IPS-15b (cell line): Measurements from ENCODE around the gene IGSF21.
"Not testable (repeated sequence)": the region's sequence is repeated elsewhere in the genome, so short reads cannot be mapped to it uniquely, and the experiment has no call there.

ENCODE experiments used
- H3K27me3 ChIP-seq: one replicate; pipeline ENCODE4 v1.6.1; 2013; ENCODE audit warnings: low read length; ENCODE audit not compliant: control insufficient read depth, insufficient read depth
- H3K36me3 ChIP-seq: one replicate; pipeline ENCODE4 v1.6.1; 2013; ENCODE audit warnings: low read length; ENCODE audit not compliant: control insufficient read depth, insufficient read depth
- H3K4me1 ChIP-seq: one replicate; pipeline ENCODE4 v1.6.1; 2013; ENCODE audit warnings: mild to moderate bottlenecking, low read length; ENCODE audit not compliant: control insufficient read depth, insufficient read depth
- H3K4me3 ChIP-seq: one replicate; pipeline ENCODE4 v1.5.1; 2013; ENCODE audit warnings: low read depth, low read length
- H3K9ac ChIP-seq: one replicate; pipeline ENCODE4 v1.6.1; 2013; ENCODE audit warnings: low read depth, mild to moderate bottlenecking, low read length
- H3K9me3 ChIP-seq: one replicate; pipeline ENCODE4 v1.6.1; 2013; ENCODE audit warnings: mild to moderate bottlenecking, low read length; ENCODE audit not compliant: control insufficient read depth, insufficient read depth

Gene IGSF21

GRCh38 chr1:18352636-18353265, 245.2 kb downstream of the IGSF21 start:
- H3K4me3 ChIP-seq: no peak overlapping the region
- no peaks in the 10 kb centered on the region for H3K36me3 ChIP-seq
- H3K9ac ChIP-seq: no peak overlapping the region

GRCh38 chr1:18353528-18353927, 245.9 kb downstream of the IGSF21 start:
- no peaks in the 10 kb centered on the region for H3K36me3 ChIP-seq
- no peaks in the 10 kb centered on the region for H3K4me1 ChIP-seq
- H3K27me3 ChIP-seq: no peaks in the 10 kb centered on the region
- H3K4me3 ChIP-seq: no peak overlapping the region
- H3K9me3 ChIP-seq: no peaks in the 10 kb centered on the region
- no peak overlapping the region for H3K9ac ChIP-seq

More at GRCh38 chr1:18352636-18353265, 245.2 kb downstream of the IGSF21 start:
- no peaks in the 10 kb centered on the region for H3K4me1 ChIP-seq
- H3K27me3 ChIP-seq: no peaks in the 10 kb centered on the region
- no peaks in the 10 kb centered on the region for H3K9me3 ChIP-seq

- H3K36me3 ChIP-seq: no peaks in the 10 kb centered on the region
- no peaks in the 10 kb centered on the region for H3K27me3 ChIP-seq
- H3K4me1 ChIP-seq: no peaks in the 10 kb centered on the region
- H3K9ac ChIP-seq: no peak overlapping the region
- H3K9me3 ChIP-seq: no peaks in the 10 kb centered on the region
- no peak overlapping the region for H3K4me3 ChIP-seq
These were observed 246.4 kb downstream of the IGSF21 start for GRCh38 chr1:18353992-18354391.

GRCh38 chr1:18354612-18355011, 247.0 kb downstream of the IGSF21 start:
- H3K36me3 ChIP-seq: no peaks in the 10 kb centered on the region
- H3K27me3 ChIP-seq: no peaks in the 10 kb centered on the region
- no peak overlapping the region for H3K4me3 ChIP-seq
- no peaks in the 10 kb centered on the region for H3K4me1 ChIP-seq
- H3K9me3 ChIP-seq: no peaks in the 10 kb centered on the region
- no peak overlapping the region for H3K9ac ChIP-seq

GRCh38 chr1:18357622-18358230, 250.1 kb downstream of the IGSF21 start:
- Histone ChIP-seq H3K27me3 (no peaks in the 10 kb centered on the region), H3K9me3 (no peaks in the 10 kb centered on the region)

GRCh38 chr1:18358600-18358999, 251.0 kb downstream of the IGSF21 start:
- H3K27me3 ChIP-seq: no peaks in the 10 kb centered on the region
- no peak overlapping the region for H3K9ac ChIP-seq
- H3K36me3 ChIP-seq: no peaks in the 10 kb centered on the region
- no peaks in the 10 kb centered on the region for H3K4me1 ChIP-seq
- H3K4me3 ChIP-seq: no peak overlapping the region
- no peaks in the 10 kb centered on the region for H3K9me3 ChIP-seq

More at GRCh38 chr1:18357622-18358230, 250.1 kb downstream of the IGSF21 start:
- no peaks in the 10 kb centered on the region for H3K4me1 ChIP-seq
- H3K4me3 ChIP-seq: no peak overlapping the region
- H3K36me3 ChIP-seq: no peaks in the 10 kb centered on the region
- no peak overlapping the region for H3K9ac ChIP-seq

GRCh38 chr1:18360251-18360650, 252.7 kb downstream of the IGSF21 start:
- H3K36me3 ChIP-seq: no peaks in the 10 kb centered on the region
- H3K27me3 ChIP-seq: no peaks in the 10 kb centered on the region
- no peaks in the 10 kb centered on the region for H3K9me3 ChIP-seq
- no peaks in the 10 kb centered on the region for H3K4me1 ChIP-seq
- no peak overlapping the region for H3K9ac ChIP-seq
- no peak overlapping the region for H3K4me3 ChIP-seq

- H3K27me3 ChIP-seq: no peaks in the 10 kb centered on the region
- H3K4me1 ChIP-seq: no peaks in the 10 kb centered on the region
- no peaks in the 10 kb centered on the region for H3K9me3 ChIP-seq
- H3K4me3 ChIP-seq: no peak overlapping the region
- no peaks in the 10 kb centered on the region for H3K36me3 ChIP-seq
- H3K9ac ChIP-seq: no peak overlapping the region
These were observed 254.6 kb downstream of the IGSF21 start for GRCh38 chr1:18362150-18362549.

- Histone ChIP-seq H3K27me3 (no peaks in the 10 kb centered on the region), H3K9me3 (no peaks in the 10 kb centered on the region), H3K4me1 (no peaks in the 10 kb centered on the region)
These were observed 255.8 kb downstream of the IGSF21 start for GRCh38 chr1:18363436-18363835.

GRCh38 chr1:18365099-18365705, 257.6 kb downstream of the IGSF21 start:
- Histone ChIP-seq H3K9me3 (no peaks in the 10 kb centered on the region), H3K4me3 (no peak overlapping the region), H3K4me1 (no peaks in the 10 kb centered on the region), H3K27me3 (no peaks in the 10 kb centered on the region), H3K9ac (no peak overlapping the region), H3K36me3 (no peaks in the 10 kb centered on the region)

More at GRCh38 chr1:18363436-18363835, 255.8 kb downstream of the IGSF21 start:
- Histone ChIP-seq H3K4me3 (no peak overlapping the region), H3K9ac (no peak overlapping the region), H3K36me3 (no peaks in the 10 kb centered on the region)

- H3K4me1 ChIP-seq, H3K27me3 ChIP-seq: not testable (repeated sequence)
These were observed 264.9 kb downstream of the IGSF21 start for GRCh38 chr1:18372505-18372904.

GRCh38 chr1:18373151-18373550, 265.6 kb downstream of the IGSF21 start:
- H3K9me3 ChIP-seq: no peaks in the 10 kb centered on the region
- H3K9ac ChIP-seq: no peak overlapping the region
- H3K27me3 ChIP-seq: peaks cover 3% of the 10 kb centered on the region
- no peaks in the 10 kb centered on the region for H3K36me3 ChIP-seq
- H3K4me3 ChIP-seq: no peak overlapping the region
- H3K4me1 ChIP-seq: peaks cover 2% of the 10 kb centered on the region

More at GRCh38 chr1:18372505-18372904, 264.9 kb downstream of the IGSF21 start:
- H3K9ac ChIP-seq, H3K9me3 ChIP-seq, H3K36me3 ChIP-seq, H3K4me3 ChIP-seq: not testable (repeated sequence)
